Cardiac septum (tissue), 1 donor: Measurements from ENCODE around the gene PC. TPM values are rescaled to one million over a fixed set of nuclear protein-coding genes. Genes with fewer than 3 reads are reported as not detected.

Experiments used
- DNase-seq: peaks from one replicate; pipeline ENCODE4 v3.0.0-alpha.2; 2020; ENCODE audit warnings: low spot score
- intact Hi-C: fragments of 100-400 bp; cut with DNase I; formaldehyde crosslinking; loops from one replicate; pipeline ENCODE4 v1.14.0; 2022
- total RNA-seq: library from RNA; stranded (reverse); fragmentation: NEBNext Ultra II Directional; extraction: Animal tissue kit (Norgen Biotek cat#: 25700); gene quantifications from one replicate; pipeline ENCODE4 v1.2.1, GENCODE V29; 2021
- donor health status: DM: no; HTN: no; CAD: no.

PC gene
- total RNA-seq, 1 donor from 2014 or later: 12.1 TPM

DNA sequence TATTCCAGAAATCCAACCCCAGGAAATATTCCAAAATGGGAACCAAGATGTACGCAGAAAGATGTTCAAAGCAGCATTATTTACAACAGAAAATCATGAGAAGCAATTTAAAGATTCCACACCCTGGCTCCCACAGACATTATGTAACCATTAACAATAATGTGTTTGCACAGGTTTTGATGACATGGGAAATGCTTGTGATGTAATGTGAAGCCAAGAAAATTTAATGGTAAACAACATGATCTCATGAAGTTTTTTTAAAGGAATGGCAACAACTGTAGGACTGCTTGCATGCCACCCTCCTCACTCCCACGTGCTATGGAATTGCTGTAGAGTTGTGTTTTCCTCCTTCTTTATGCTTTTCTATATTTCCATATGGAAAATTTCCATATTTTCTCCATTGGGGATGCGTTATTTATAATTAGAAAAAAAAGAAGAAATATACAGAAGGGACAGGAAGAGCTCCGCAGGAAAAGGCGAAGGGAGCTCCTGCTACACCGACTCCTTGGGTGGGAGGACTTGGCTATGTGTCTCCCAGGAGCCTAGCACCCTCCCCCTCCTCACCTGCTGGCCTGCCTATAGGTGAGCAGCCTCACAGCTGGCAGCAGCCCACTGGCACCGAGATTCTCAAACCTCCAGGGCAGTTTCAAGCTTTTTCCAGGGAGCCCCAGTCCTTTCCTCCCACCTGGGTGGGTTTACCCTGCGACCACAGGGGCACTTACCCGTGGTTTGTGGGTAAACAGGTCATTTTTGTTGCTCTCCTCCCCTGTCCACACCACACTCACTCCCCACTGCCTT is 80.4 kb downstream of the PC start:
- intact Hi-C loops: no loop called here
- no peak for DNase-seq

DNA sequence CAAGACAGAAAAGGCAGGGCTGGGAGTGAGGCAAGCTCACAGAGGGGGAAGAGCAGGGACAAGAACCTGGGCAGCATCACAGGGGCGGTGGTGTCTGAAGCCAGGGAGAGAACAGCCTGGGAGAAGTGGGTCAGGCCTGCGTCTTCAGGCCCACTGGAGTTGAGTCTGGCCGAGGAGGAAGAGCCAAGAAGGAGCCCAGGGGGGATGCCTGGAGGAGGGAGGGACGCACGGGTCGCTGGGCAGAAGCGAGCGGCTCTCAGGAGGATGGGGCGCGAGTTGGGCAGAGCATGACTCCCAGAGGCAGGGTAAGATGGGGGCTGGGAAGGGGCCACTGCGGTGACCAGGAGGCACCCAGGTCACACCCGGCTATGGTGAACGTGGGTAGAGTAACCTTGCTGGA is 82.8 kb downstream of the PC start:
- intact Hi-C loops: no loop called here
- no peak for DNase-seq

DNA sequence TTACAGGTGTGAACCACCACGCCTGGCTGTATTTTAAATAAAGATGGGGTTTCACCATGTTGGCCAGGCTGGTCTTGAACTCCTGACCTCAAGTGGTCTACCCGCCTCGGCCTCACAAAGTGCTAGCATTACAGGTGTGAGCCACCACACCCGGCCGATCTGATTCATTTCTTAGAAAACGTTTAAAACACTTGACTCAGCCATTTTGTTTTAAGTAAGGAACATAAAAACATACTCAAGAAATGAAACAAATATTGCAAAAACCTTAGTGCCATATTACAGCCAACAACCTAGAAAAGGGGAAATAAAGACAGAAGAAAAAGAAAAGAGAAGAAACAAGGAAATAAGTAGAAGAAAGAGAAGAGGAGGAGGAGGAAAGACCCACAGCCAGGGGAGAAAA is 84.0 kb downstream of the PC start:
- intact Hi-C loops: no loop called here
- no peak for DNase-seq

DNA sequence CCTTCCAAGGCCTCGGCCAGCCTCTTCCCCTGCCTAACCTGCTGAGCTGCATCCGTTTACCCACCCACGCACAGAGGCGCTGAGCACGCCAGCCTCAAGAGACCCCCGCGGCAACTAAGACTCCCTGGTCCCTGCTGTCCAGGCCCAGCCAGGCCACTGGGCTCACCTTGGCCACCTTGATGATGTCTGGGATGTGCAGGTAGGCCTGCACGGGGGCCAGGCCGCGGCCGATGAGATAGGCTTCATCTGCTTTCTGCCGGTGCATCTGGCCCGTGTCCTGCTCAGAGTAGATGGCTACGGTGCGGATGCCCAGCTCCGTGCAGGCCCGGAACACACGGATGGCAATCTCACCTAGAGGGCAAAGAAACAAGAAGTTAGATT is 86.7 kb downstream of the PC start:
- intact Hi-C loops: no loop called here
- no peak for DNase-seq

DNA sequence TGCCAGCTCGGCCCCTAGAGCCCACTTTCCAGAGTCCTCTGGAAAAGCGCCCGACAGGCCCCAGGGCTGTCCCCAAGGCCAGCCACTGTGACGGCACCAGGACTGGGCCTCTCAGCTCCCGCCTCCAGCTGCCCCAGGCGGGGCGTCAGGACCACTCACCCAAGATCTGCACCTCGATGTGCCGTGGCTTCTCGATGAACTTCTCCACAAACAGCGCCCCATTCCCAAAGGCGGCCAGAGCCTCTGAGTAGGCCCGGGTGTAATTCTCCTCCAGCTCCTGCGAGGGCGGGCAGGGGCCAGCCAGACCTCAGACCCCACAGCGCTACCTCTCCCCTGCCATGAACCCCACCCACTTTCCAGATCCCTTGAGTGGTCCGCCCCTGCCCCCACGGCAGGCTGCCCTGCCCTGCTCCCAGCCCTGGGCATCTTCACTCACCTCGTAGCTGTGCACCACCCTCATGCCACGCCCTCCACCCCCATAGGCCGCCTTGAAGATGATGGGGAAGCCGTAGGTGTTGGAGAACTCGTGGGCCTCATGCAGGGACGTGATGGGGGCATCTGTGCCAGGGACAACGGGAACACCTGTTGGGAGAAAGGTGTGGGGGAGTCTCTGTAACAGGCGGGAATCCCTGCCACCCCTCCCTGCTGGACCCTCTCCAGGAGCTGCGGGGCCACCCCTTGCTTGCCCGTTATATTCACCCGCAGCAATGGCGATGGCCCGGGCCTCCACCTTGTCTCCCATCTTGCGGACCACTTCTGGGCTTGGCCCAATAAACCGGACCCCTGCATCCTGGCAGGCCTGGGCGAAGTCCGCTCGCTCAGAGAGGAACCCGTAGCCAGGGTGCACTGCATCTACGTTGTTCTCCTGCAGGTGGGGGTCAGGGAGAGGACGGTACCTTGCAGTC is 87.3 kb downstream of the PC start:
- no peak for DNase-seq
- intact Hi-C loops: no loop called here

DNA sequence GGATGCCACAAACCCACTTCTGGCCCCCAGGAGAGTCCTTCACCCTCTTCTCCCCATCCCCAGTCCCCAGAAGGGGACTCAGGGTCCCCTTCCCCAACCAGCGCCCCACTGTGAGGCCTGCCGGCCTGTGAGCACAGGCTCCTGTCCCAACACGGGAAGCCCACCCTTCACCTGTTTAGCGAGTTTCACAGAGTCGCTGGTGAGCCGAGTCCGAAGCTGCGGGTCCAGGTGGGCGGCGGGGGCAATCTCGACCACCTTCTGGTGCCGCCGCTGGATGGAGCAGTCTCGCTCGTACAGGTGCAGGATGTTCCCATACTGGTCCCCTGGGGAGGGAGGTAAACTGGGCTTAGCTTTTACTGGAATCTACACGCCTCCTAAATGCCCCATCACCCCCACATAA is 88.1 kb downstream of the PC start:
- no peak for DNase-seq
- intact Hi-C loops: no loop called here

GRCh38 chr11:66869567-66869870 is 88.7 kb downstream of the PC start:
- DNase-seq: no peak
- intact Hi-C loops: no loop called here

DNA sequence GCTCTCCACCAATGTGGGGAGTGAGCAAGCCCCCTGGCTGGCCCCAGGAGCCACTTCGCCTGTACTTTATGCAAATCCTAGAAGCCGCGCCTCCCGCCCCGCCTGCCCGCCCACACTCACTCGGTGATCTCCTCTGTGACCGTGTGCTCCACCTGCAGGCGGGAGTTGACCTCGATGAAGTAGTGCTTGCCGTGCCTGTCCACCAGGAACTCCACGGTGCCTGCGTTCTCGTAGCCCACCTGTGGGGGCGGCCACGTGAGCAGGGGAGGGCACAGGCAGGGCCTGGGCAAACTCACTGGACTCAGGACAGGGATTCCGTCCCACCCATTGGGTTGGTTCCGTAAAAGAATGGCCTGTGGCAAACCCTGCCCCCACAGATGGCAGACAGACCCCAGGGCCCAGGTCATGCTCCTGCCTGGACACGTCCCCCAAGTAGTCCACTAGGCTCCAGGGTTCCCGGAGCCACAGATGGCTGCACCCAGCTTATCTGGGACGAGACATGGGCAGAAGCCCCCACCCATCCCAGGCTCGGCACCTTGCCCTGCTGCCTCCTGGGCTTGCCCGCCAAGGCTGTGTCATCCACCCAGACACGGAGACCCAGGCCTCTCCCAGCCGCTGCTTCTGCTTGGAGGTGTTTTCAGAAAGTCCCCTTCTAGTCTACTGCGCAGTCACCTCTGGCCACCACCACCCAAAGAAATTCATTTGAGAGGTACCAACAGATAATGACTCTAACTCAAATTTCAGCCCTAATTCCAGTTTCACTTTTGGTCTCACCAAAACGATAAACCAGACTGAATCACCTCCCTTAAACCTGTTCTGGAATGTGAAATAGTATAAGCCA is 89.2 kb downstream of the PC start:
- DNase-seq: no peak
- intact Hi-C loops: no loop called here

DNA sequence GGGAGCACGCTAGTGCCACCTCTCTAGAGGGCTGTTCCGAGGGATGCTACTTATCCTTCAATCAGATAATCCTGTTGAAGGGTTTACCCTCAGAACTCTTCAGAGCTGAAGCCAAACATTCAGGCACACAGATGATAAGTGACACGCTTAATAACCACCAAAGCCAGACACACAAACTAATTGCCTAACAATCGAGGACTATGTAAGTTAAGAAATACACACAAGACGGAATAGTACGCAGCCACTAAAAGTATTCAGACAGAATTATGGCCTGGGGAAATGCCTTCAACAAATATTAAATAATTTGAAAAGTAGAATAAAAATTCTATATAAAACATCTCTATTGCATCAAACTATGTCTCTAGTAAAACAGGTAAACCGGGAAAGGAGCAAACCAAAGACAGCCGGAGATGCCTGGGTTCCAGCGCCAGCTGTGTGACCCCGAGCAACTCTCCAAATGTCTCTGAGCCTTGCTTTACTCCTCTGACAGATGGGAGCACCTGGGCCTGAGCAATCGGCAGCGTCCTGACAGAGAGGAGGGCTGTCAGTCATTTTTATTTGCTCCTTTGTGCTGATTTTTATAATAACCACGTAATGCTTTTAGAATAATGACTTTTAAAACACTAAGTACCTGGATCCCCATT is 90.0 kb downstream of the PC start:
- intact Hi-C loops: no loop called here
- no peak for DNase-seq

DNA sequence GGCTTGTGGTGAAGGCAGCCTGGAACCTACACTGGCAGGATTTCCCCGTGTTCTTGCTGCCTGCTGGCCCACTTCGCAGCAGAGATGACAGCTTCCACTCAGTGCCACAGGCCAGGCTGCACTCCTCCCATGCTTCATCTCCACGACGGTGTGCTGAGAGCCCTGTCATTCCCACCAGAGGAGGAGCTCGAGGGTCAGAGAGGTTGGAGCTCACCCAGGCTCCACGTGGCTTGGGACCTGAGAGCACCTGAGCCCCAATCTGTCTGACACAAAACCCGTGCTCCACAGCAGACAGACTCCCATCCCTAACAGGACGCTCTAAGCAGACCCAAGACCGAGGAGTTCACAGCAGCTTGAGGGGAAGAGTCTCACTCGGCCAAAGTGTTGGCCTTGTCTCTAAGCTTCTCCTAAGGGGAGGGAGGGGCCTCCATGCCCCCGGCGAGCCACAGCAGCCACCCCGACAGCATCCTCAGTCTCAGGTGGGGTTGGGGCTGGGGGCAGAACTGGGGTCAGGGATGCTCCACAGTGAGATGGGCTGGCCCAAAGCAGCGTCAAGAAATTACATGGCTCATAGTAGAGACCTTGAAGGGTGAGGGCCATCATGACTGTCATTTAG is 90.7 kb downstream of the PC start:
- no peak for DNase-seq
- intact Hi-C loops: no loop called here

DNA sequence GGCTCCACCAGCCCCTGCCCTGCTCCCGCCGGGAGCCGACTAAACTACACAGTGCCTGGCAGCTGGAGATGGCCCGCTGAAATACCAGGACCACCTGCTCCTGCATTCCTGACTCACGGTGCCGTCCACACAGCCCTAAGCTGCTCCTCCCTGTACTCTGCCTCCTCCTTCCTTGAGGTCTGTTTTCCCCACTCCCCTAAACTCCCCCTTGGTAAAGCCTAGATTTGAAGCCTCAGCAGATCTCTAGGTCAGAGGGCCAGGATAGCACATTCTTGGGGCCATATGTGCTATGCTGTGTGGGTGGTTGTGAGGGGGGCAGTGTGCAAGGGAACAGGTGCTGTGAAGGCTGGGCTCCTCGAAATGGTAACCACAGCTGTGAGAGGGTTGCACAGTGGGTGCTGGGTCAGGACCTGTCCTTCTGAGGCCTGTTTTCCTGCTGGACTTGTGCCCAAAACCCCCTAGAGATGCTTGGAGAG is 91.6 kb downstream of the PC start:
- intact Hi-C loops: no loop called here

DNA sequence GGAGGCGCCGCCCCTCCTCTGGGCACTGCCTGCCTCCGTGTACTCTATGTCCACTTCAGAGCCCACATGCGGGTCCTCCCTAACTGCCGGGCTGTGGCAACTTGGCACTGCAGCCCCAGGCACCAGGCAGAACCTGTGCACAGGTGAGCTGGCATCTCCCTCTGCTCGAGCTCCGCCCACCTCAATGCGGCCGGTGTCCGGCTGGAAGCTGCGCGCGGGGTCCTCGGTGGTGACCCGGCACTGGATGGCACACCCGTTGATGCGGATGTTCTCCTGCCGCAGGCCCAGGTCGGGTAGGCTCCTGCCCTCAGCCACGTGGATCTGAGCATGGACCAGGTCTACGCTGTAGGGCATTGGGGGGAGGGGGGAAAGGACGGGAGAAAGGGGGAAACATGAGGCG is 92.2 kb downstream of the PC start:
- no peak for DNase-seq
- intact Hi-C loops: no loop called here

More for the DNA sequence above, 91.6 kb downstream of the PC start:
- no peak for DNase-seq

GRCh38 chr11:66864924-66865697 is 93.1 kb downstream of the PC start:
- intact Hi-C loops: no loop called here
- no peak for DNase-seq

DNA sequence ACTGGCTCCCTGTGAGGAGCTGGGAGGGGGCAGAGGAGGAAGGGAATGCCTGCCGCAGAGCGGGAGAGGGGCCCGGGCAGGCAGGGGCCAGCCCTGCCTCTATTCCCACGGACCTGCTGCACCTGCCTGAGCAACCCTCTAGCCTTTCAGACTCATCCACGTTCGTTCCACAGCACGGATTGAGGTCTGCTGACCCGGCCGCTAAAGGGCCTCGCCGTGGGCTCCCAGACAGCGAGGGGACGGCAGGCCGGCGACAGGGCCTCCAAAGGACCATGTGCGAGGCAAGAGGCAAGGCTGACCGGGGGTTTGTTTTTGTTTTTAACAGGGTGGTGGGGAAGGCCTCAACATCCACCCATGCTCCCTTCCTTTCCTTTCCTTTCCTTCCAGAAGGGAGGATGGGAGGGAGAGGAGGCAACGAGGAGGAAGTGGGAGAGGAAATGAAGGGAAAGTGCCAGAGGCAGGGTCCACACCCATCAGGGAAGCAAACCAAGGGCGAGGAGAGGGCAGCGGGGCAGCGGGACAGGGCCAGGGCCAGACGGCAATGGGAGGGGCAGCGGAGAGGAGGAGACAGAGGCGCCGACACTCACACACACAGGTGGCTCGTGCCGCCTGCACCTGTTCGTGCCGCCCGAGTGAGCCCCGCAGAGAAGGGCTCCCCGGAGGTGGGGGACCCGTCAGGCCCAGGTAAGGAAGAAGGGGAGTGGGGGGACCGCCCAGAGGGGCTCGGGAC is 93.8 kb downstream of the PC start:
- intact Hi-C loops: no loop called here
- no peak for DNase-seq

DNA sequence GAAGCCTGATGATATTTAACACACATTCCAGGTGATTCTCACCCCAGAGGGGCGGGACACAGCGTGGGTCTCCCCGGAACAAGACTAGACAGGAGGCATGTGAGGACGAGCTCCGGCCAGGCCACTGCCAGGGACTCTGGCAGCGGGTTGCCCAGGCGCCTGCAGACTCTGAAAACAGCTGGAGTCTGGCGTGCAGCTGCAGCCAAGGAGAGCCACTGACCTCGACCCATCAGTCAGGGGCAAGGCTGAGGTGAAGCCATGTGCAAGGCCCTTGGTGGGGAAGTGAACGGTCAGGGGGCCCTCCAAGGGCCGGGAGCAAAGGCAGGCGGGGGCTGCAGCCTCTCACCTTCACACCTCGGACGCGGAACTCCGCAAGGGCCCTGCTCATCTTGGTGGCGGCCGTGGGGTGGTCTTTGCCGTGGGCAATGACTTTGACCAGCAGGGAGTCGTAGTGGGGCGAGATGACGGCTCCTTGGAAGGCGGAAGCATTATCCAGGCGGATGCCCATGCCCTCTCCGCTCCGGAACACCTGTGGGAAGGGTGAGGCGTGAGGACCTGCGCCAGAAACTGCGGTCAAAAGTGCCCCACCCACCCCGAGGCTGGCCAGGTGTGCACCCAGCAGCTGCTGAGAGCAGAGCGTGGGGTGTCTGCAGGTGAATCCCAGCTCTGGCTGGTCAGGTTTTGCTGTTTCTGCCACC is 94.6 kb downstream of the PC start:
- intact Hi-C loops: no loop called here
- no peak for DNase-seq

DNA sequence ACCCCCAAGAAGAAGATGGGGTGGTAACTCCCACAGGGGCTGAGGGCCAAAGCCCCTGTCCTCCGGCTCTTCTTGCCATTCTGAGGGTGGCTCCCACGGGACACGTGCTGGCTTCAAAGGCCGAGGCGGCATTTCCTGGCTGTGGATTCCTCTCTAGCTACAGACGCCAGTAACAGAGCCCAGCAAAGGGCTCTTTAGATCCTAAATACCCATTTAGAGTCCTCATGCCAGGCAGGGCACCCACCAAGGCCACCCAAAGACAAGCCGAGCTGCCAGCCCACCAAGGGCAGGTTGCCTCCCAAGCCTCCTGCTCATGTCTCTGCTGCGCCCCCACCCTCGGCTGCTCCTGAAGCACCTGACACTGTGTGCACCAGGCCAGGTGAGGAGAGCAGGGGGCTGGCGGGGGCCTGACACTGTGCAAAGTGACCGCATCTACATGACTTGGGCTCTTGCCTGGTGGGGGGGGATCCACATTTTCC is 95.6 kb downstream of the PC start:
- intact Hi-C loops: no loop called here
- DNase-seq: no peak
